ENCODE data around the gene CHRDL2.

The CHRDL2 gene

GRCh38 chr11:74684661-74685060 lies 46.6 kb downstream of the CHRDL2 start:
- TF ChIP-seq CTCF (IDR thresholded peaks at IDR 0.05; ENCODE audit: low read depth, low read length): no peak
- DNase-seq: no peak
- Histone ChIP-seq H3K27ac (no peak overlapping the region), H3K9me3 (ENCODE audit: severe bottlenecking) (no peaks in the 10 kb centered on the region), H3K4me3 (ENCODE audit: low read depth, low read length) (no peak overlapping the region), H3K27me3 (ENCODE audit: insufficient read depth, low read depth, severe bottlenecking) (no peaks in the 10 kb centered on the region), H3K36me3 (no peaks in the 10 kb centered on the region)

DNA sequence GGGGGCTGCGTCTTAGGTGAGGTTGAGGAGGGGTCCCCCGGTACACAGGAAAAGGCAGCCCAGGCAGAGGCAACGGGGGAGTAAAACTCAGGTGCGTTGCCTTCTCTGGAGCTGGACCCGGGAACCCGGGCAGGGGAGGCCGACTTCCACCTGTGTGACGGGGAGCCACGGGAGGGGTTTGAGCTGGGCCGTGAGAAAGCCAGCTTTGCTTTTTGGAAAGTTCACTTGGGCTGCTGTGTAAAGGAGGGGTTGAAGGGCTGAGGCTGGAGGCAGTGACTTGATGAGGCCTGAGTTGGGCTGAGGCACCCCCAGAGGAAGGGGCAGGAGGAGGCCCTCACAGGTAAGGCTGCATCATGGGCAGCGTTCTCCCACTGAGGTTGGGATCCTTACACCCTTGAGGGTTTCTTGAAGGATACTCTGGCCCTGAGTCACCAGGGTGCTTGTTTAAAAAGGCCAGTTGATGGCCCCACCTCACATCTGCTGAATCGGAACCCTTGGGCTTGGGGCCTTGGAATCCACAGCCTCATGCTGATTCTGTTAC lies 47.2 kb downstream of the CHRDL2 start:
- no peak for TF ChIP-seq CTCF (IDR thresholded peaks at IDR 0.05; ENCODE audit: low read depth, low read length)
- Histone ChIP-seq H3K9me3 (ENCODE audit: severe bottlenecking) (no peaks in the 10 kb centered on the region), H3K27ac (no peak overlapping the region), H3K27me3 (ENCODE audit: insufficient read depth, low read depth, severe bottlenecking) (no peaks in the 10 kb centered on the region), H3K36me3 (no peaks in the 10 kb centered on the region), H3K4me3 (ENCODE audit: low read depth, low read length) (no peak overlapping the region)
- DNase-seq: no peak

DNA sequence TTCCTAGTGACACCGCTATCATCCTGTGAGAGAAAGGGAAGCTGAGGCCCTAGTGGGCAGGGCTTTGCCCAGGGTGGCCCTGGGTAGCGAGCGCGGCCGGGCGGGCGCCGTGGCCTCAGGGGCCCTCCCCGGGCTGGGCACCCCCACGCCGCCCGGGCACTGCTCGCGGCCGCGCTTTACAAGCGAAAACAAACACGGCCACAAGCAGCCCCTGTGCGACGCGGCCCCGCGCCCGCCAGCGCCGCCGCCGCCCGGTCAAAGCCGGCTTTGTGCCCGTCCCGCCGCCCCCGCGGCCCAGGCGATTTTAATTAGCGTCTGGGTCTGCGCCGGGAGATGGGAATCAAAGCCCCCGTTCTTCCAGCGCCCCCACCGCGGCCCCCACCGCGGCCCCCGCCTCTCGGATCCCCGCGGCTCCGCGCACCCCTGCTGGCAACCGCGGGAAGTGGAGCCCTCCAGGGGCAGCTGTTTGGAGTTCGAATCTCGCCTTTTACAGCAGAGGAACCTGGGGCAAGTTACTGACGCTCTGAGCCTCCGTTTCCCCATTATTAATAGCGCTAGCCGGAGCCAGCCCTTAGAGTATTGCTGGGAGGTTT lies 47.9 kb downstream of the CHRDL2 start:
- DNase-seq: no peak
- Histone ChIP-seq H3K27ac (no peak overlapping the region), H3K4me3 (ENCODE audit: low read depth, low read length) (no peak overlapping the region), H3K9me3 (ENCODE audit: severe bottlenecking) (no peaks in the 10 kb centered on the region), H3K36me3 (no peaks in the 10 kb centered on the region), H3K27me3 (ENCODE audit: insufficient read depth, low read depth, severe bottlenecking) (no peaks in the 10 kb centered on the region)
- no peak for TF ChIP-seq CTCF (IDR thresholded peaks at IDR 0.05; ENCODE audit: low read depth, low read length)

DNA sequence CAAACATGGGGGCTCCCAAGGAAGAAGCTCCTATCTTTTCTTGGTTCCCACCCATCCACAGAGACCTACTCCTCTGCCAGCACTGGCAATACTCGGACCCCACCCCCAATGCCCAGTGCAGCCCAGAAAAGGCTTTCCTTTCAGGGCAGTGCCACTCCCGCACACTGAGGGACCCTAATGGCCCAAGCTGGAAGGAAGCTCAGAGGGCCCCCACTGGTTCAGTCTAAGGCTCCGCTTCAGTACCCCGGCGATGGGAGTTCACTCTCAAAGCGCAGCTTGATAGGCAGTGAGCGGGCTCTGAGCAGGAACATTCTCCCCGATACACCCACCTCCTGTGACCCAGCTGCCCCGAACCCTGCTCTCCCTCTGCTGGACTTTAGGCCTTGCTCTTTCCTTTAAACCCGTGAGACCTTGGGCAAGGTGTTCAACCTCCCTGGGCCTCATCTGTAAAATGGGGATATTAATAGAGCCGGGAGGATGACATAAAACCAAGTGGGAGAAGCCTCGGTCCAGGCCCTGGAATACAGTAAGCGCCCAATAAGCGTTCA lies 48.4 kb downstream of the CHRDL2 start:
- no peak for TF ChIP-seq CTCF (IDR thresholded peaks at IDR 0.05; ENCODE audit: low read depth, low read length)
- Histone ChIP-seq H3K27ac (no peak overlapping the region), H3K4me3 (ENCODE audit: low read depth, low read length) (no peak overlapping the region), H3K36me3 (no peaks in the 10 kb centered on the region), H3K27me3 (ENCODE audit: insufficient read depth, low read depth, severe bottlenecking) (no peaks in the 10 kb centered on the region), H3K9me3 (ENCODE audit: severe bottlenecking) (no peaks in the 10 kb centered on the region)
- DNase-seq: no peak

DNA sequence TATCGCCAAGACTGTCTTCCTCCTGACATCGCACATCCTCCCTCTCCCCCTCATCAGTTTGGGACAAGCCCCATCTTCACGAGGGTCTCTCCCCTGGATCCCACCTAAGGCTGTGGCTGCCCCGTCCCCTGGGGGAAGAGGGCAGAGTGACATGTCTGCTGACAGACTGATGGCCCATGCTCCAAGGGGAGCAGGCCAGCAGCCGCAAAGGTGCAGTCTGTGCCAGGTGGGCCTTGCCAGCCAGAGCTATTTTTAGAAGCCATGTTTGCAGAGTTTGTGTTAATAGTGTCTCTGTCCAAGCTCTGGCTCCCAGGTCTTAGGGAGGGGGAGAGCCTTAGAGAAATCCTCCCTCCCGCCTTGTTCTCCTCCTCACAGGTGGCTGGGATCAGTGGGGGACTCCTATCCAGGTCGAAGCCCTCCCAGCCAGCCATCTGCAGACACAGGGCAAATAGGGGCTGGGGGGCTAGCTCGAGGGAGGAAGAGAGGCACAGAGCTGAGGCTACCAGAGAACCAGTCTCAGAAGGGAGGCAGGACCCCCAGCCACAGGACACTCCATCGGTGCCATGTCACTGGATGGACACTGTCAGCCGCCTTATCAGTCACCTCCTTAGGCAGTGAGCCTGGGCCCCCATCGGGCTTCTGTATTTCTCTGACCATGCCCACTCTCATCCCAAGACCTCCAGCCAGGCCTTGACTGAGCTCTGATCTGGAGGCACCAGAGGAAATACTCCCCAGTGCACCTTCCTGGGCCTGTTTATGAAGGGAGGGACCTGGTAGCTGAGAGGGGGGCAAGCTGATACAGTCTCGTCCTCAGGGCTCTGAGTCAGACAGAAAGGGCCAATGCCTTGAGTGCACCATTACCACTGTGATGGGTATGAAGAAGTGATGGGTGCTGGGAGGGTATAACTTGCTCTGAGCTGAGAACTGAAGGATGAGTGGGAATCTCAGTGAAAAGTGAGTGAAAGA lies 49.3 kb downstream of the CHRDL2 start:
- DNase-seq: no peak
- TF ChIP-seq CTCF (IDR thresholded peaks at IDR 0.05; ENCODE audit: low read depth, low read length): no peak
- no peaks in the 10 kb centered on the region for H3K9me3 ChIP-seq (ENCODE audit: severe bottlenecking)
- H3K27me3 ChIP-seq (ENCODE audit: insufficient read depth, low read depth, severe bottlenecking): no peaks in the 10 kb centered on the region
- H3K36me3 ChIP-seq: no peaks in the 10 kb centered on the region
- no peak overlapping the region for H3K4me3 ChIP-seq (ENCODE audit: low read depth, low read length)
- H3K27ac ChIP-seq: no peak overlapping the region
